A673 (cell line): ENCODE data around the gene EGLN1. TPM values are rescaled to one million over a fixed set of nuclear protein-coding genes. Genes with fewer than 3 reads are reported as not detected.

Experiments
- BruUV-seq: library from RNA; stranded (reverse); fragments of 400-500 nt; replicated peaks from 2 replicates; lab custom pipeline; 2021; lab: Mats Ljungman, UMichigan
- CTCF ChIA-PET: fragments of 300-600 bp; sonication (Branson Sonifier 250); formaldehyde crosslinking; loops from one replicate; lab custom pipeline; 2022; ENCODE audit warnings: antibody characterized with exemption; lab: Charles Lee
- POLR2A ChIA-PET: fragments of 300-600 bp; sonication (Branson Sonifier 250); formaldehyde crosslinking; loops from one replicate; lab custom pipeline; 2022; ENCODE audit warnings: antibody characterized with exemption; ENCODE audit not compliant: low non-redundant PET; lab: Charles Lee
- DNase-seq: peaks from one replicate; pipeline ENCODE4 v3.0.0-alpha.2; 2015; ENCODE audit warnings: low spot score
- H3K27ac ChIP-seq: fragments of 200-600 bp; sonication (generic); 2 replicates; pipeline ENCODE4 v1.5.1; 2016; ENCODE audit warnings: mixed run types, low read depth, mild to moderate bottlenecking, mixed read lengths, antibody characterized with exemption, low read length; ENCODE audit not compliant: poor library complexity, severe bottlenecking
- H3K27me3 ChIP-seq: fragments of 200-600 bp; sonication (generic); replicated peaks from 2 replicates; pipeline ENCODE4 v1.6.1; 2017; ENCODE audit warnings: mixed run types, low read depth, mild to moderate bottlenecking, mixed read lengths, antibody characterized with exemption, low read length; ENCODE audit not compliant: insufficient read depth, poor library complexity
- H3K36me3 ChIP-seq: fragments of 200-600 bp; sonication (generic); 2 replicates; pipeline ENCODE4 v1.6.1; 2016; ENCODE audit warnings: mixed run types, mild to moderate bottlenecking, mixed read lengths, antibody characterized with exemption, low read length; ENCODE audit not compliant: insufficient read depth, poor library complexity, severe bottlenecking
- H3K4me1 ChIP-seq: fragments of 200-600 bp; sonication (generic); 2 replicates; pipeline ENCODE4 v1.6.1; 2017; ENCODE audit warnings: mixed run types, mild to moderate bottlenecking, mixed read lengths, antibody characterized with exemption, low read length; ENCODE audit not compliant: insufficient read depth, poor library complexity, severe bottlenecking
- H3K4me3 ChIP-seq: fragments of 200-600 bp; sonication (generic); 2 replicates; pipeline ENCODE4 v1.5.1; 2016; ENCODE audit warnings: low read depth, mixed run types, mild to moderate bottlenecking, mixed read lengths, low read length; ENCODE audit not compliant: poor library complexity, severe bottlenecking
- H3K9me3 ChIP-seq: fragments of 200-600 bp; sonication (generic); 2 replicates; pipeline ENCODE4 v1.6.1; 2016; ENCODE audit warnings: mixed run types, low read depth, mild to moderate bottlenecking, mixed read lengths, antibody characterized with exemption, low read length; ENCODE audit not compliant: poor library complexity, severe bottlenecking
- EZH2 ChIP-seq: fragments of 200-600 bp; sonication (generic); IDR thresholded peaks from 2 replicates; pipeline ENCODE4 v1.6.1; 2017; ENCODE audit warnings: borderline replicate concordance, low read depth, mild to moderate bottlenecking, mixed read lengths, antibody characterized with exemption, low read length; ENCODE audit not compliant: poor library complexity, severe bottlenecking
- intact Hi-C: fragments of 100-400 bp; cut with micrococcal nuclease; formaldehyde crosslinking; loops from one replicate; pipeline ENCODE4 v1.10.0; 2022; ENCODE audit not compliant: unreplicated experiment
- total RNA-seq: library from RNA; stranded (reverse); gene quantifications from 2 replicates; pipeline ENCODE4 v1.2.3, GENCODE V29; 2021
- TF ChIP-seq, protein P1 (sequence below): fragments of 300-800, 200-600 bp; sonication (generic); conservative IDR thresholded peaks from 2 replicates; pipeline ENCODE4 v1.5.1; 2017; ENCODE audit warnings: low read depth, mild to moderate bottlenecking, antibody characterized with exemption, low read length, moderate library complexity, mixed read lengths

Gene EGLN1
- total RNA-seq, 1 experiment from 2014 or later = 30.4 TPM

- H3K36me3 ChIP-seq = no peaks in the 10 kb centered on the region
- H3K9me3 ChIP-seq = no peaks in the 10 kb centered on the region
- intact Hi-C loops = no loop called here
- no TSS peak for BruUV-seq
- DNase-seq = no peak
- peaks cover 24% of the 10 kb centered on the region for H3K4me1 ChIP-seq
- no peak overlapping the region for H3K27ac ChIP-seq
- H3K4me3 ChIP-seq = no peak overlapping the region
- ChIA-PET POLR2A (no interaction called here), CTCF (no interaction called here)
- no peak for TF ChIP-seq EZH2
- TF ChIP-seq, protein P1, sequence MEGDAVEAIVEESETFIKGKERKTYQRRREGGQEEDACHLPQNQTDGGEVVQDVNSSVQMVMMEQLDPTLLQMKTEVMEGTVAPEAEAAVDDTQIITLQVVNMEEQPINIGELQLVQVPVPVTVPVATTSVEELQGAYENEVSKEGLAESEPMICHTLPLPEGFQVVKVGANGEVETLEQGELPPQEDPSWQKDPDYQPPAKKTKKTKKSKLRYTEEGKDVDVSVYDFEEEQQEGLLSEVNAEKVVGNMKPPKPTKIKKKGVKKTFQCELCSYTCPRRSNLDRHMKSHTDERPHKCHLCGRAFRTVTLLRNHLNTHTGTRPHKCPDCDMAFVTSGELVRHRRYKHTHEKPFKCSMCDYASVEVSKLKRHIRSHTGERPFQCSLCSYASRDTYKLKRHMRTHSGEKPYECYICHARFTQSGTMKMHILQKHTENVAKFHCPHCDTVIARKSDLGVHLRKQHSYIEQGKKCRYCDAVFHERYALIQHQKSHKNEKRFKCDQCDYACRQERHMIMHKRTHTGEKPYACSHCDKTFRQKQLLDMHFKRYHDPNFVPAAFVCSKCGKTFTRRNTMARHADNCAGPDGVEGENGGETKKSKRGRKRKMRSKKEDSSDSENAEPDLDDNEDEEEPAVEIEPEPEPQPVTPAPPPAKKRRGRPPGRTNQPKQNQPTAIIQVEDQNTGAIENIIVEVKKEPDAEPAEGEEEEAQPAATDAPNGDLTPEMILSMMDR = no peak
- no peaks in the 10 kb centered on the region for H3K27me3 ChIP-seq
Measured at GRCh38 chr1:231384696-231385415, 37.2 kb downstream of the EGLN1 start.

DNA sequence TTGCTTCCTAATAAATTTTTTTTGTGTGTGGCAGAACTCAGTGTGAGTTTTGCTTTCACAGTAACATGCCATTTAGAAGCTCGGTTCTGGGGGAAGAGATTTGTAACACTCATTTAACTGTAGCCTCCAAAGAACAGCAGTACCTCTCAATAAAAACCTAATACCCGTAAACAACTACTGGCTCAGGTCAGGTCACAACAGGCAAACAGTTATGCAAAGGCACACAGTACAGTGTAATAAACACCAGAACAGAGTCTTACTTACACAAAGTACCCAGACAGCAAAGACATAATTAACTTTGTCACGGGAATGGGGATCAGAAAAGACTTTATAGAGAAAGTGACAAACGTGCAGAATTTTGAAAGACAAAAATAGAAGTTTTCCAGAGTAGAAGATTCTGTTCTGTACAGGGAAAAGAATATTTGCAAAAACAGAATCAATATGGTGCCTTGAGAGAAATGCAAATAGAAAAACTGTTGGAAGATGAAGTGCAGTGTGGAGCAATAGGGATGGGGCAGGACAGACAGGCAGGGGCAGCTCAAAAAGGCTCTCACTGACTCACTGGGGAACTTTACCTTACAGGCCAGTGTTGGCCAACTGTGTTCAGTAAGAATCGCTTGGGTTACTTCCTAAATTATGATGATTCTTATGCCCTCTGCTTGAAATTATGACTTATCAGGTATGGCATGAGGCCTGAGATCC, 38.8 kb downstream of the EGLN1 start:
- no peaks in the 10 kb centered on the region for H3K27me3 ChIP-seq
- H3K4me1 ChIP-seq = peaks cover 24% of the 10 kb centered on the region
- intact Hi-C loops = no loop called here
- no TSS peak for BruUV-seq
- no peak overlapping the region for H3K27ac ChIP-seq
- no peak overlapping the region for H3K4me3 ChIP-seq
- no peaks in the 10 kb centered on the region for H3K9me3 ChIP-seq
- CTCF ChIA-PET = no interaction called here
- POLR2A ChIA-PET = no interaction called here
- TF ChIP-seq, protein P1 = no peak
- no peak for TF ChIP-seq EZH2
- no peaks in the 10 kb centered on the region for H3K36me3 ChIP-seq
- no peak for DNase-seq

GRCh38 chr1:231382426-231382825, 39.7 kb downstream of the EGLN1 start:
- Histone ChIP-seq H3K27ac (no peak overlapping the region), H3K36me3 (no peaks in the 10 kb centered on the region), H3K4me3 (no peak overlapping the region), H3K27me3 (no peaks in the 10 kb centered on the region), H3K9me3 (no peaks in the 10 kb centered on the region), H3K4me1 (peaks cover 24% of the 10 kb centered on the region)
- no peak for TF ChIP-seq EZH2
- BruUV-seq = no TSS peak
- POLR2A ChIA-PET = no interaction called here
- intact Hi-C loops = no loop called here
- no peak for DNase-seq
- CTCF ChIA-PET = no interaction called here
